Tibial nerve (tissue), 4 donors: ENCODE results near the gene GSTM5. TPM values are rescaled to one million over a fixed set of nuclear protein-coding genes. Genes with fewer than 3 reads are reported as not detected.
"Not testable (repeated sequence)": the region's sequence is repeated elsewhere in the genome, so short reads cannot be mapped to it uniquely, and the experiment has no call there.

ENCODE experiments used
- DNase-seq, 2 donors: peaks; one replicate each; pipeline ENCODE4 v3.0.0-alpha.2; 2019; ENCODE audit warnings: low spot score in 2 of 2
- H3K27ac ChIP-seq, 4 donors: fragments of 200-600 bp; sonication (generic) in 3 of 4; one replicate each; pipeline ENCODE4 v1.5.1; 2017 to 2019; ENCODE audit warnings: mild to moderate bottlenecking in 1 of 4
- H3K27me3 ChIP-seq, 2 donors: fragments of 200-600 bp; sonication (generic) in 1 of 2; one replicate each; pipeline versions ENCODE4 v1.5.1 to v1.6.0; 2017 to 2019
- H3K36me3 ChIP-seq, 3 donors: fragments of 200-600 bp; sonication (generic); one replicate each; pipeline ENCODE4 v1.5.1; 2018 to 2019
- H3K4me1 ChIP-seq, 4 donors: fragments of 200-600 bp; sonication (generic) in 3 of 4; one replicate each; pipeline ENCODE4 v1.5.1; 2017 to 2019
- H3K4me3 ChIP-seq, 4 donors: fragments of 200-600 bp; sonication (generic) in 3 of 4; one replicate each; pipeline ENCODE4 v1.5.1; 2017 to 2019; ENCODE audit warnings: mild to moderate bottlenecking in 1 of 4, moderate library complexity in 1 of 4
- H3K9me3 ChIP-seq, 4 donors: fragments of 200-600 bp; sonication (generic) in 3 of 4; one replicate each; pipeline ENCODE4 v1.5.1; 2017 to 2019
- CTCF ChIP-seq, 5 experiments: fragments of 200-600 bp in 3 of 5; fragments of 450-650 bp in 2 of 5; sonication (generic) in 3 of 5; IDR thresholded peaks; one replicate each; pipeline ENCODE4 v1.5.1; 2016 to 2019; ENCODE audit warnings: antibody characterized with exemption in 5 of 5, mild to moderate bottlenecking in 3 of 5, moderate library complexity in 2 of 5
- EP300 ChIP-seq, 2 donors: sonication (generic); formaldehyde crosslinking; IDR thresholded peaks; one replicate each; pipeline ENCODE4 v1.6.1; 2017; ENCODE audit warnings: antibody characterized with exemption in 2 of 2, mild to moderate bottlenecking in 1 of 2
- POLR2A ChIP-seq, 2 donors: fragments of 450-650 bp; IDR thresholded peaks; one replicate each; pipeline ENCODE4 v1.6.1; 2017; ENCODE audit warnings: antibody characterized with exemption in 2 of 2, mild to moderate bottlenecking in 2 of 2, moderate library complexity in 2 of 2
- WGBS, 2 donors: methylation state at CpG; one replicate each; pipeline ENCODE4 v1.1.5; 2018; 5-methylcytosine and 5-hydroxymethylcytosine counted together
- total RNA-seq, 4 donors: library from RNA; depleted of rRNA; stranded (reverse); fragments of >200 nt; gene quantifications; one replicate each; pipeline ENCODE4 v1.1.0, GENCODE V29; 2016

The GSTM5 gene
- 1 to 10 TPM; 1.1 to 9.2 (median 2.8) TPM for total RNA-seq

- H3K27ac ChIP-seq, H3K4me1 ChIP-seq, H3K27me3 ChIP-seq, H3K36me3 ChIP-seq, DNase-seq: not testable (repeated sequence)
- Histone ChIP-seq H3K9me3 (peaks cover 0 to 12% (median 0%) of the 10 kb centered on the region in 4 donors), H3K4me3 (peak within 1 kb of the TSS in 3 of 4 donors; percentile 18 to 43 (median 21))
- WGBS, 2 donors, result 32 to 41% methylated on average over 12 to 22 of the region's 33 CpGs
These were observed at the start of gene GSTM5 for GRCh38 chr1:109711593-109712320. Gene GSTM5 (plus strand): TSS chr1:109712251. CDS start chr1:109712313, 62 bp downstream.

GRCh38 chr1:109664671-109665070, 47.4 kb upstream of the GSTM5 start:
- 88 to 96% methylated on average over 1 of the region's 1 CpG for WGBS, 2 donors
- no peak overlapping the region for H3K27ac ChIP-seq
- H3K27me3 ChIP-seq, result no peaks in the 10 kb centered on the region
- peaks cover 0 to 11% (median 3%) of the 10 kb centered on the region in 4 donors for H3K4me1 ChIP-seq
- H3K9me3 ChIP-seq, result no peaks in the 10 kb centered on the region
- H3K36me3 ChIP-seq, result peaks cover 0 to 19% (median 0%) of the 10 kb centered on the region in 3 donors
- H3K4me3 ChIP-seq, result no peak overlapping the region
- no peak for DNase-seq
- no peak for TF ChIP-seq CTCF (IDR thresholded peaks at IDR 0.05)
- no peak for TF ChIP-seq EP300 (IDR thresholded peaks at IDR 0.05)
- TF ChIP-seq POLR2A (IDR thresholded peaks at IDR 0.05), result no peak

GRCh38 chr1:109667452-109668122, 44.5 kb upstream of the GSTM5 start, which contains the start of gene GSTM2:
Gene GSTM2 (plus strand): TSS chr1:109668057. CDS start chr1:109668116, 59 bp downstream.
- WGBS, 2 donors, result 7 to 11% methylated on average over 16 to 22 of the region's 22 CpGs
- no peak for TF ChIP-seq CTCF (IDR thresholded peaks at IDR 0.05)
- TF ChIP-seq POLR2A (IDR thresholded peaks at IDR 0.05), result peak in 1 of 2 donors; percentile 60
- peak; percentile 34 to 66 for TF ChIP-seq EP300 (IDR thresholded peaks at IDR 0.05)
- Histone ChIP-seq H3K9me3 (no peaks in the 10 kb centered on the region), H3K27ac (peak within 1 kb of the TSS; percentile 46 to 84 (median 70)), H3K4me3 (peak within 1 kb of the TSS; percentile 46 to 75 (median 66)), H3K36me3 (peaks cover 0 to 16% (median 0%) of the 10 kb centered on the region in 3 donors), H3K4me1 (peaks cover 0 to 11% (median 3%) of the 10 kb centered on the region in 4 donors), H3K27me3 (no peaks in the 10 kb centered on the region)
- peak; percentile 87 to 88 for DNase-seq

GRCh38 chr1:109668123-109668775, 43.8 kb upstream of the GSTM5 start:
- no peak for DNase-seq
- 3 to 6% methylated on average over 20 to 25 of the region's 26 CpGs for WGBS, 2 donors
- TF ChIP-seq CTCF (IDR thresholded peaks at IDR 0.05), result no peak
- no peak for TF ChIP-seq EP300 (IDR thresholded peaks at IDR 0.05)
- TF ChIP-seq POLR2A (IDR thresholded peaks at IDR 0.05), result no peak
- peaks cover 0 to 23% (median 0%) of the 10 kb centered on the region in 3 donors for H3K36me3 ChIP-seq
- H3K4me1 ChIP-seq, result peaks cover 0 to 11% (median 3%) of the 10 kb centered on the region in 4 donors
- H3K4me3 ChIP-seq, result peak overlapping the region; percentile 46 to 75 (median 66)
- H3K9me3 ChIP-seq, result no peaks in the 10 kb centered on the region
- no peaks in the 10 kb centered on the region for H3K27me3 ChIP-seq
- peak overlapping the region; percentile 40 to 84 (median 70) for H3K27ac ChIP-seq

GRCh38 chr1:109669246-109669948, 42.7 kb upstream of the GSTM5 start:
- no peak for DNase-seq
- Histone ChIP-seq H3K9me3 (no peaks in the 10 kb centered on the region), H3K27ac (no peak overlapping the region), H3K4me1 (peaks cover 0 to 11% (median 3%) of the 10 kb centered on the region in 4 donors), H3K36me3 (peaks cover 0 to 30% (median 0%) of the 10 kb centered on the region in 3 donors), H3K27me3 (no peaks in the 10 kb centered on the region), H3K4me3 (no peak overlapping the region)
- WGBS, 2 donors, result 92 to 93% methylated on average over 22 of the region's 22 CpGs
- TF ChIP-seq EP300 (IDR thresholded peaks at IDR 0.05) (no peak), CTCF (IDR thresholded peaks at IDR 0.05) (no peak), POLR2A (IDR thresholded peaks at IDR 0.05) (no peak)

GRCh38 chr1:109669949-109670302, 42.1 kb upstream of the GSTM5 start:
- not testable (repeated sequence) for H3K27ac ChIP-seq, H3K27me3 ChIP-seq, H3K4me3 ChIP-seq, H3K9me3 ChIP-seq, DNase-seq
- 91 to 98% methylated on average over 5 of the region's 5 CpGs for WGBS, 2 donors
- Histone ChIP-seq H3K36me3 (peaks cover 0 to 30% (median 0%) of the 10 kb centered on the region in 3 donors), H3K4me1 (peaks cover 0 to 11% (median 3%) of the 10 kb centered on the region in 4 donors)
